Measurements from ENCODE around the gene STEAP3. TPM values are rescaled to one million over a fixed set of nuclear protein-coding genes. Genes with fewer than 3 reads are reported as not detected.
A peak's percentile ranks its signal among the peaks of the same experiment; 100 is the strongest.

The STEAP3 gene
- total RNA-seq, 1 experiment from 2014 or later: 15.4 TPM

- H3K27me3 Mint-ChIP-seq (ENCODE audit: low read depth): peaks cover 29% of the 10 kb centered on the region
- Histone ChIP-seq H3K23ac (ENCODE audit: insufficient read length, low read depth, low read length) (no peak overlapping the region), H3K14ac (ENCODE audit: insufficient read depth, low read length) (no peak overlapping the region), H3K4me1 (ENCODE audit: insufficient read depth, low read length) (peaks cover 6% of the 10 kb centered on the region; the same call in 1 of the 2 replicates), H2AK5ac (ENCODE audit: insufficient read length, low read length) (no peak overlapping the region), H4K5ac (ENCODE audit: insufficient read length, low read depth, low read length) (no peak overlapping the region), H3K18ac (ENCODE audit: insufficient read length, low read depth, low read length) (no peak overlapping the region), H3K79me1 (ENCODE audit: insufficient read depth, low read depth, low read length, poor library complexity, severe bottlenecking) (no peaks in the 10 kb centered on the region), H3K79me2 (ENCODE audit: insufficient read depth, low read length) (no peaks in the 10 kb centered on the region), H4K91ac (ENCODE audit: insufficient read length, low read depth, low read length) (no peak overlapping the region), H3K56ac (ENCODE audit: insufficient read length, low read depth, low read length) (no peak overlapping the region), H3K9me3 (ENCODE audit: control insufficient read depth, low read depth, low read length) (no peaks in the 10 kb centered on the region), H2BK5ac (ENCODE audit: insufficient read length, low read length) (no peak overlapping the region), H4K8ac (replicated peaks; ENCODE audit: insufficient read length, low read depth, low read length) (no peak overlapping the region), H3K27ac (ENCODE audit: insufficient read length, low read depth, low read length) (no peak overlapping the region), H3T11ph (ENCODE audit: low read length) (no peak overlapping the region), H2AFZ (ENCODE audit: low read length) (no peak overlapping the region), H2BK15ac (ENCODE audit: low read depth, low read length) (no peak overlapping the region), H4K20me1 (ENCODE audit: control insufficient read depth, insufficient read depth, insufficient read length) (no peaks in the 10 kb centered on the region), H3K4me2 (ENCODE audit: insufficient read depth, insufficient read length, low read length) (no peak overlapping the region), H3K27me3 (ENCODE audit: insufficient read depth, low read length) (no peaks in the 10 kb centered on the region), H2BK120ac (ENCODE audit: low read depth, low read length, poor library complexity, severe bottlenecking) (no peak overlapping the region), H2BK20ac (ENCODE audit: low read depth, low read length, poor library complexity, severe bottlenecking) (no peak overlapping the region), H3K4ac (ENCODE audit: low read depth, low read length) (no peak overlapping the region), H3K9ac (ENCODE audit: extremely low read depth, insufficient read length, low read length) (no peak overlapping the region), H2BK12ac (ENCODE audit: insufficient read length, low read depth, low read length) (no peak overlapping the region), H3K23me2 (ENCODE audit: insufficient read length, low read depth, low read length, poor library complexity, severe bottlenecking) (peaks cover 3% of the 10 kb centered on the region)
- no peak for TF ChIP-seq CTCF (conservative IDR thresholded peaks at IDR 0.05)
- H3K27ac Mint-ChIP-seq: peak overlapping the region in 1 of 3 experiments; percentile 22; a peak in 1 of 7 replicates
- peaks cover 2 to 3% of the 10 kb centered on the region in 2 experiments; a peak in 2 of 5 replicates for H3K9me3 Mint-ChIP-seq
- no peak overlapping the region for H3K4me3 Mint-ChIP-seq
- DNase-seq: no peak
- no CpG with 5 or more reads among the region's 7 CpGs for WGBS (ENCODE audit: extremely low coverage, insufficient read length, low lambda C conversion rate)
- H3K4me1 Mint-ChIP-seq: peaks cover 43% of the 10 kb centered on the region in 2 experiments
- H3K36me3 Mint-ChIP-seq (ENCODE audit: insufficient read depth in 1 of 3, low read depth in 3 of 3): no peaks in the 10 kb centered on the region; a peak in 1 of 7 replicates
These were observed 25.3 kb upstream of the STEAP3 start for GRCh38 chr2:119198240-119198840.
